GM18499 (cell line): ENCODE measurements around the gene TTC23.
"Not testable (repeated sequence)": the region's sequence is repeated elsewhere in the genome, so short reads cannot be mapped to it uniquely, and the experiment has no call there.

ENCODE experiments used
- ATAC-seq: cut with Tn5 transposase; IDR thresholded peaks from one replicate; pipeline ENCODE4 v1.9.1; 2021; ENCODE audit warnings: moderate number of reproducible peaks; ENCODE audit not compliant: insufficient read depth, unreplicated experiment

TTC23 gene

GRCh38 chr15:99126131-99126588 lies 123.2 kb downstream of the TTC23 start:
- no peak for ATAC-seq

- no peak for ATAC-seq
Observed at GRCh38 chr15:99125061-99125891, 124.1 kb downstream of the TTC23 start.

DNA sequence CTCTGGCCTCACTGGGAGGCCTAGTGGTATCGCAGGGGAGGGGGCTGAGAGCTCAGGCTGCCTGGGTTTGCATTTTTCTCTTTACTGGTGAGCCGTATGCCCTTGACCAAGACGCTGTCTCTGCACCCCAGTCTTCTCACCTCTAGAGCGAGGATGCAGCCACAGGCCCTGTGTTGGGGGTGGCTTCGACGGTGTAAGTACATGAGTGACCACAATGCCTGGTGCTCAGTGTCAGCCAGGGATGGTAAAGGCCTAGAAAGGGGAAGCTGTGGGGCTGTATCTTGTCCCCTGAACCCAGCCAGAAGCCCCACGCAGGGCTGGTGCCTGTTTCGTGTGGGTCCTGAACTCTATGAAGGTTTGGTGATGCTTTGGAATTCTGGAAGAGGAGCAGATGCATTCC lies 124.7 kb downstream of the TTC23 start:
- ATAC-seq = no peak

- ATAC-seq = no peak
Observed at GRCh38 chr15:99123713-99124451, 125.5 kb downstream of the TTC23 start.

DNA sequence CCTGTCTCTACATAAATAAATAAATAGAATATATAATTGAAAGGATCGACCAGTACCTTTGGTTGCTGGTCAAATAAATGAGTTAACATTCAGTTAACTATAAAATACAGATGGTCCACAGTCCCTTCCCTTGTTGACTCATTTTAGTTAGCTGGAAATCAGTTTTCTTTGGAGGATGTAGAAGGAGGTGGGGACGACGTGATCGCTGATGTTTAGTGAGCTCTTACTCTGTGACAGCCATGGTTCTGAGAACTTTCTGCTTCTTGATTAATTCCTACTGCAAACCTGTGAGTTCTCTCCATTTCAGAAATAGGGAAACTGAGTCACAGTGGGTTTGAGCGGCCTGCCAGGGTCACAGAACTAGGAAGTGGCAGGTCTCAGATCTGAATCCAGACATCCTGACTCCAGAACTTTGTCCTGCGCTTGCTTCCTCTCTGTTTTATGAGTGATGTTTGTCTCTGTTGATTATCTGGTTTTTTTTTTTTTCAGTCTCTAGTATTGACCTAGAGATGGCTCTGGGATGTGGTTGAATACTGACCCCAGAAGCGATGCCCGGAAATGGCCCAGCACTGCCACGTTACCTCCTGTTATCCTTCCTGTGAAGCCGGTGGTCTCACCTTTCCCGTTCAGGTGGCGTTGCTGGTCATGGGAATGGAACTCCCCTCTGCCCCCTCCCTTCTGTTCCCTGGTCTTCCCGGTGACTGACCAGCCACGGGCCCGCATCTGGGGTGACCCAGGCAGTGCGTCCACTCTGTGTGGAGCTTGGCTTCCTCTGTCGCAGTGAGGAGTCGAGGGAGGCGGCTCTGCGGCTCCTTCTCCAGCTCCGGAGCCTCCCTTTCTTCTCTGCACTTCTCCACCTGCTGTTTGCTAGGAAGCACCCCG lies 126.3 kb downstream of the TTC23 start:
- ATAC-seq = no peak

DNA sequence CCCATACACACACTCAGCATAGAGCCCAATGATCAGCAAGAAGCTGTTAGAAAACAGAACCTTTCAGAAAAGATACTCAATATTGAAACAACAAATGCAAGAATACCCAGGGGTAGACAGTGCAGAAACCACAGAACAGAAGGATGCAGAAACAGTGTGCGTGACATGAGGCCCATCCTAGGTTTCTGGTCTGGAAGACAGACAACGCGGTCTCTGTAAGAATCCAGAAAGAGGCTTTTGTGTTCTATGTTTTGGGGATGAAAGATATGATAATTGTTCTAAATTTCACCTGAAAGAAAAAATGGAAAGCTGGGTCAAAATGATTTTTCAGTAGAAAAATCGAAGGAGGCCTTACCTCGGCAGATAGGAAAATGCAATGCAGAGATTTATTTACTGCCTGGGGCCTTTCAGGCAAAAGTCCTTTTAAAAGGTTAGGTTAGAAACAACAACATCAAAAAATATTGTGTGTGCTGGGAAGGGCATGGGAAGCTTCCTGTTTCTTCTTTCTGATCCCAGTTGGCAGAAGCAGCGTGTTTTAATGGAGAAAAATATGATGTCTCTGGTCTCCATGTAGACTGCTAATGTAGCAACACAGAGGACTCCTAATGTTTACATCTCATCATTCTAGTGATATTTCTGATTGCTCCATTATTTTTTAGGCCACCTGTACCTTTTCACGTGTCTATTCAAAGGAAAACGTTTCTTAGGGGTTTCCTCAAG lies 127.5 kb downstream of the TTC23 start:
- no peak for ATAC-seq

DNA sequence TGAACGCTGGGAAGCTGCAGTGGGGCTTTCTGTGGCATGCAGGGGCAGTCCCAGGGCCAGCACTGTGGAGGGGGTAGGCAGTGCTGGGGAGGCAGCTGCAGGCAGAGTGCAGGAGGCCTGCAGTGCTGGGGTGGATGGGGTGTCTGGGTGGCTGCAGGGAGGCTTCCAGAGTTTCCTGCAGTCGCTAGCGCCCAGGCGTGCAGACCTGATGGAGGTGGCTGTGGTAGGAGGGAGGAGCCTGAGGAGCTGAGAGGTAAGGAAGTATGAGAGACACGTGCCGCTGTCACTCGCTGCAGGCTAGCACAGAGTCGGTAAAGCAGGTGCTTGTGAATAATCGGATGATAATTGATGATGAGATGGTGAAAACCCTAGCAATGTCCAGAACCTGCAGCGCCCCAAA lies 128.2 kb downstream of the TTC23 start:
- ATAC-seq = no peak

GRCh38 chr15:99120050-99120777 lies 129.2 kb downstream of the TTC23 start:
- no peak for ATAC-seq

GRCh38 chr15:99118801-99119546 lies 130.4 kb downstream of the TTC23 start:
- no peak for ATAC-seq

DNA sequence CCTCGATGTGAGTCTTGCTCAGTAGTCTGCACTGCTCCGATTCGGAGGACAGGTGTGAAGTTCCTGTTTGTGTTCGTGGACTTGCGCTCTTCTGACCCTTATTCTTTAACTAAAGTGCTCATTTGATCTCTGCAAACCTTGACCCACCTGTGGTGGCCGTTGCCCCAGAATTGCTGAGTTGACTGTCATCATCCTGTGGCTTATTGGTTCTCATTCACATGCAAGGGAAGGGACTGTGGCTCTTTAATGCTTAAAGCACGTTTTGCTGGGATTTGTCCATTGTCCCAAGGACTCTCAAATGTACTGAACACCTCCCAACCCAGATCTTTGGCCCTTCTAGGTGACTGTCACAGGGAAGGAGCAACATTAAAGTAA lies 131.1 kb downstream of the TTC23 start:
- no peak for ATAC-seq

DNA sequence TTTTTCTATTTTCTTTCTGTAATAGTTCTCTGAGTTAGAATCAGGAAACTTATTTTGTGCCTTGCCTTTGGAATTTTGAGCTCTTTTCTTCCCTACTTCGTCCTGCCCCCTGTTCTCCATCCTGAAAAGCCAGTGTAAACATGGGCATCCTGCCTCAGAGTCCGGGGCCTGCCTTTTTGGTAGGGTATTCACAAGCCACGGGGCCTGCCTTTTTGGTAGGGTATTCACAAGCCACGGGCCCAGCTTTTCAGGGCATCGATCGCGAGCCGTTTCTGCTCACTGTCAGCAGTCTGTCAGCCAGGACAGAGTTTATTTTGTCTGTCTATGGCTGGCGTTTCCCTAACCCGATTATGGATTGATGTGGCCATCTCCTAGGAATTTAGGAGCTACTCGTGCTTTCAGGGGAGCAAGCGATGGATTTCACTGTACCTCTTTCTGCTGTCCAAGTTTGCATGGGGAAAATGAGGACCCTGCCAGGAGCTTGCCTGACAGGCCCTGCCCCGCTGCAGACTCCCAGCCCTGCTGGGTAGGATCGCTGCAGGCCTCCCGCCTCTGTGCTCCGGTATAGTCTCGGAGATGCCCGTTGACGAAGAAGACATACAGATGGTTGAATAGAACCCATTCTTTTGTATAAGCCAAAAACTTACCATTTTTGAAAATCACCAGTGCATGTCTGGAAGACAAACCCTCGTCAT lies 131.7 kb downstream of the TTC23 start:
- ATAC-seq = no peak

DNA sequence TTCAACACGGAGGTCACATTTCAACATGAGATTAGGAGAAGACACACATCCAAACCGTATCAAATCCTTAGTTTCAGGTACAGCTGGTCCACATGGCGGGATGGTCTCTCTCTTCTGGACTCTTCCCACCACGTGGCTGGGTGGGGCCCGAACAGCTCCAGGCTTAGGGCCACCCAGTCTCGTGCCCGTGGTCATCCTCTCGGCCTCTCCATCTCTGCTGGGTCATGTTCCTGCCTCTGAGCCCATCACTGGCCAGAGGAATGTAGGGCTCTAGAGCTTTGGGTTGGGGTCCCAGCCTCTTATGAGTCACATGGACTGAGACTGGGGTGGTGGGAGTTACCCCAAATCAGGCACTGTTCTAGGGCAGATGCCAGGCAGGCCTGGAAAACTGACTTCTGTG lies 132.3 kb downstream of the TTC23 start:
- no peak for ATAC-seq

GRCh38 chr15:99115300-99116215 lies 133.8 kb downstream of the TTC23 start:
- no peak for ATAC-seq

DNA sequence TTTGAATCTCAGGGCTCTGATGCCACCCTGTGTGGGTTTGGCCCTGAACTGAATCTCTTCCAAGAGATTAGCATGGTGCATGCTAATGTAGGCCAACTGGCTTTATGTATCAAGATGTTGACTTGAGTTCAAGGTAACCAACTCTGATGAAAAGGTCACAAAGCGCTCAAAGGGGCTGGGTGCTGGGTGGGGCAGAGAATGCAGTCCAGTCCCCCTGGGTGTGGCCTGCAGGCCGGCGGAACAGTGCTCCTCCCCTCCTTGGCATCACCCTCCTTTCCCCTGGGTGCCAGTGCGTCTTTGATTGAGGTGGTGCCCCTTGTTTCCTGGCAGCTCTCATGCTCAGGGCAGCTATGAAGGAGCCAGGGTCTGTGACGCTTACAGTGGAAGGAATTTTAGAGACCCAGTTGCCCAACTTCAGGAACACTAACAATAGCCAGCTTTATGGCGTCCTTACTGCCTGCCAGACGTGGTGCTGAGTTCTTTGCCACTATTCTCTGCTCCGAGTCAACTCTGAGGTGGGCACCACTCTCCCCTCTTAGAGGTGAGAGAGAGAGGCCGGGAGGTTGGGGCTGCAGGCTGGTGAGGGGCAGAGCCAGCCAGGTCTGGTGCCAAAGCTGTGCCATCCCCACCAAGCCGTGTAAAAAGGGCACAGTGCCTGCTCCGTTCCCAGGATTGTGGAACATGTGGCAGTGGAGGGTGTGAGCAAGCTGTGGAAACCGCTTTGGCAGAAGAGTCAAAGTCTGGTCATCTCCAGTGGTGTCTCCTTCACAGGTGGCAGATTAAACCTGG lies 134.7 kb downstream of the TTC23 start:
- ATAC-seq = no peak

DNA sequence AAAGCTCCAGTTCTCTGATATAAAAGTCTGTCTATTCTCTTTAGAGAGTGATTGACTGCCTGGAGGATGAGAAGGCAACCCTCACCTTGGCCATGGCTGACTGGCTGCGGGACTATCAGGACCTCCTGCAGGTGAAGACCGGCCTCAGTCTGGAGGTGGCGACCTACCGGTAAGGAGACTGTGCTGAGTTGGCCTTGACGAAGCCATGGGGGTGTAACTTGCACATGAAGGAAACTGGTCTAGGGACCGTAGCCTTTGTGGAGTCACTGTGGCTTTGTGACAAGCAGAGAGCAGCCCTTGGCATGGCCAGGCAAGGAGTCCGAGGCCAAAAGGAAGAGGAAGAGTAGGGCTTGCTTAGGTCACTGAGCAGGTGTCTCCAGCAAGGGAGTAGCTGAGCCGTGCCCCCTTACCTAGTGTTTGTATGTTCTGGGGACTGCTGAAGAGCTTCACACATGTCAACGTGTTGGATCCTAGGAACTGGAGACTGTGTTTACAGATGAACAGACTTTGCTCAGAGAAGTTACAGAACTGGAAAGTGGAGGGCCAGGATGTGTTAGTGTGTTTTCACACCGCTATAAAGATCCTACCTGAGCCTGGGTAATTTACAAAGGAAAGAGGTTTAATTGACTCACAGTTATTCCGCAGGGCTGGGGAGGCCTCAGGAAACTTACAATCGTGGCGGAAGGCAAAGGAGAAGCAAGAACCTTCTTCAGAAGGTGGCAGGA lies 135.7 kb downstream of the TTC23 start:
- ATAC-seq = no peak

DNA sequence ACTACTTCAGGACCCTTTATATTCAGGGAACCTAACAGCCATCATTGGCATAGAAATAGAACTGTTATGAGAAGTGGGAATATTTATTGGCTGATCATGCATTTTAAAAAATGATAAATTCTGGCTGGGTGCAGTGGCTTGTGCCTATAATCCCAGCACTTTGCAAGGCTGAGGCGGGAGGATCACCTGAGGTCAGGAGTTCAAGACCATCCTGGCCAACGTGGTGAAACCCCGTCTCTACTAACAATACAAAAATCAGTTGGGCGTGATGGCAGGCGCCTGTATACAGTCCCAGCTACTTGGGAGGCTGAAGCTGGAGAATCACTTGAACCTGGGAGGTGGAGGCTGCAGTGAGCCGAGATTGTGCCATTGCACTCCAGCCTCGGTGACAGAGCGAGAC lies 137.7 kb downstream of the TTC23 start:
- ATAC-seq = not testable (repeated sequence)
